HEK293 (cell line): Measurements from ENCODE around the gene OR4K14.
"Not testable (repeated sequence)": the region's sequence is repeated elsewhere in the genome, so short reads cannot be mapped to it uniquely, and the experiment has no call there.

Experiments used
- CTCF ChIA-PET: fragments of 350-600 bp; formaldehyde crosslinking; extraction: SDS; loops from one replicate; lab custom pipeline; 2021; ENCODE audit warnings: antibody characterized with exemption; lab: Yijun Ruan, JAX
- POLR2A ChIA-PET: fragments of 300-600 bp; formaldehyde crosslinking; extraction: SDS; loops from one replicate; lab custom pipeline; 2020; ENCODE audit warnings: antibody characterized with exemption, inconsistent platforms; lab: Yijun Ruan, JAX
- H3K27ac ChIP-seq: fragments of 200-500 bp; sonication (Bioruptor generic); 2 replicates; pipeline ENCODE4 v1.5.1; 2014; ENCODE audit warnings: low read depth, low read length, control low read depth, inconsistent platforms; ENCODE audit errors: extremely low read depth
- H3K36me3 ChIP-seq, 2 experiments: fragments of 200-500 bp in 1 of 2; sonication (Bioruptor generic) in 1 of 2; 1 replicate in 1 of 2; 2 replicates in 1 of 2; pipeline ENCODE4 v1.5.1; 2014 to 2017; ENCODE audit warnings: inconsistent platforms in 2 of 2, low read length in 2 of 2; ENCODE audit not compliant: control insufficient read depth in 2 of 2, insufficient read depth in 1 of 2
- H3K4me1 ChIP-seq: fragments of 200-500 bp; sonication (Bioruptor generic); 2 replicates; pipeline ENCODE4 v1.5.1; 2014; ENCODE audit warnings: mild to moderate bottlenecking, low read length, inconsistent platforms; ENCODE audit not compliant: control insufficient read depth, insufficient read depth
- H3K4me3 ChIP-seq: 2 replicates; pipeline ENCODE4 v1.5.1; 2011; ENCODE audit warnings: low read depth, mild to moderate bottlenecking, control low read depth, low read length, moderate library complexity
- H3K9me3 ChIP-seq: fragments of 200-500 bp; sonication (Bioruptor generic); 2 replicates; pipeline ENCODE4 v1.5.1; 2014; ENCODE audit warnings: low read depth, low read length, inconsistent platforms; ENCODE audit not compliant: control insufficient read depth, insufficient read depth
- MZF1 ChIP-seq: fragments of 450-650 bp; formaldehyde crosslinking; IDR thresholded peaks from 2 replicates; pipeline ENCODE4 v1.5.1; 2017; ENCODE audit warnings: missing biosample characterization, missing genetic modification characterization, borderline replicate concordance
- OSR2 ChIP-seq: fragments of 450-650 bp; formaldehyde crosslinking; IDR thresholded peaks from 2 replicates; pipeline ENCODE4 v1.5.1; 2016; ENCODE audit warnings: missing biosample characterization, missing genetic modification characterization
- SETDB1 ChIP-seq: IDR thresholded peaks from one replicate; pipeline ENCODE4 v1.6.1; 2017; ENCODE audit warnings: mild to moderate bottlenecking, low read length, moderate library complexity, mixed read lengths; ENCODE audit not compliant: insufficient read length
- ZNF354C ChIP-seq: fragments of 450-650 bp; formaldehyde crosslinking; IDR thresholded peaks from 2 replicates; pipeline ENCODE4 v1.5.1; 2016; ENCODE audit warnings: missing biosample characterization, missing genetic modification characterization, low read depth, borderline replicate concordance
- ZNF747 ChIP-seq: fragments of 450-650 bp; formaldehyde crosslinking; IDR thresholded peaks from 2 replicates; pipeline ENCODE4 v1.5.1; 2016; ENCODE audit warnings: missing biosample characterization, missing genetic modification characterization
- TF ChIP-seq, protein P1 (sequence below): fragments of 450-650 bp; formaldehyde crosslinking; IDR thresholded peaks from 2 replicates; pipeline ENCODE4 v1.5.1; 2017; ENCODE audit warnings: missing biosample characterization, missing genetic modification characterization

OR4K14 gene

DNA sequence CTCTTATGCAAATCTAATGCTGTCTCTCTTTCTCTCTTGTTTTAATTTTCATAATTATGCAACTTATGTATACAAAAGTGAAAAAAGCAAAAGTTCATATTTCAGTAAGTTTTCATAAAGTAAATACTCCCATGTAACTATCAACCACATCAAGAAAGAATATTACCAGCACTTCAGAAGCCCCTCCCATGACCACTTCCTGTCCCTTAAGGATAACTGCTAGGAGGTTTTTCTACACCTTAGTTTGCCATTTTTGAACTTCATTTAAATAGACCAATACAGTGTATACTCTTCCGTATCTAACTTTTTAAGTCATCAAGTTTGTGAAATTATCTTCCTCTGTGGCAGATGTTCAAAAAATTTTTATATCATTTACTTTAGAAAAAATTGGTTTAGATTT is 44.3 kb downstream of the OR4K14 start:
- H3K9me3 ChIP-seq: no peaks in the 10 kb centered on the region
- no peaks in the 10 kb centered on the region for H3K4me1 ChIP-seq
- CTCF ChIA-PET: no interaction called here
- POLR2A ChIA-PET: no interaction called here
- no peak overlapping the region for H3K27ac ChIP-seq
- H3K36me3 ChIP-seq: no peaks in the 10 kb centered on the region
- TF ChIP-seq, protein P1, sequence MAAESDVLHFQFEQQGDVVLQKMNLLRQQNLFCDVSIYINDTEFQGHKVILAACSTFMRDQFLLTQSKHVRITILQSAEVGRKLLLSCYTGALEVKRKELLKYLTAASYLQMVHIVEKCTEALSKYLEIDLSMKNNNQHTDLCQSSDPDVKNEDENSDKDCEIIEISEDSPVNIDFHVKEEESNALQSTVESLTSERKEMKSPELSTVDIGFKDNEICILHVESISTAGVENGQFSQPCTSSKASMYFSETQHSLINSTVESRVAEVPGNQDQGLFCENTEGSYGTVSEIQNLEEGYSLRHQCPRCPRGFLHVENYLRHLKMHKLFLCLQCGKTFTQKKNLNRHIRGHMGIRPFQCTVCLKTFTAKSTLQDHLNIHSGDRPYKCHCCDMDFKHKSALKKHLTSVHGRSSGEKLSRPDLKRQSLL (tag by site-specific recombination): no peak
- no peak for TF ChIP-seq SETDB1
- TF ChIP-seq ZNF354C (tag by site-specific recombination): no peak
- TF ChIP-seq OSR2 (tag by site-specific recombination): no peak
- no peak for TF ChIP-seq MZF1 (tag by site-specific recombination)
- TF ChIP-seq ZNF747: no peak
- no peak overlapping the region for H3K4me3 ChIP-seq

DNA sequence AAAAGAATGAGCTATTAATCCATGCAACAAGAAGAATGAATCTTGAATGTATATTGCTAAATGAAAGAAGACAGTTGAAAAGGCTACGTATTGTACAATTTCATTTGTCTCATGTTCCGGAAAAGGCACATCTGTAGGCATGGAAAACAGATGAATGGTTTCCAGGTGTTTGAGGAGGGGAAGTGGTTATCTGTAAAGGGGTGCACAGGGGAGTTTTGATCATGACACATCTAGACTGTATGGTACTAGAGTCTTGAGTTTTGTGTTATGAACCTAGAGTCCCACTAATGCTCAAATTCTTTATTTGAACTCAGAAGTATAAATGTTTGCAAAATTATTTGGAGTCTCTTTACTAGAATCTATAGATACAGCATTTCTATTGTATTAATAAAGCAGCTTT is 49.4 kb downstream of the OR4K14 start:
- CTCF ChIA-PET, H3K36me3 ChIP-seq, H3K27ac ChIP-seq, POLR2A ChIA-PET, H3K9me3 ChIP-seq, H3K4me3 ChIP-seq, H3K4me1 ChIP-seq: not testable (repeated sequence)
